OCI-LY3 (cell line): ENCODE results near the gene PDE4D.

Experiments
- EZH2phosphoT487 ChIP-seq: fragments of 200-600 bp; shearing (Covaris generic); IDR thresholded peaks from 2 replicates; pipeline ENCODE4 v1.6.1; 2018; ENCODE audit warnings: antibody characterized with exemption, mixed run types, low read depth
- TF ChIP-seq, protein P1 (sequence below): fragments of 200-600, 300-600 bp; sonication (generic); IDR thresholded peaks from 2 replicates; pipeline ENCODE4 v1.5.1; 2014; ENCODE audit warnings: antibody characterized with exemption, low read length, low read depth

DNA sequence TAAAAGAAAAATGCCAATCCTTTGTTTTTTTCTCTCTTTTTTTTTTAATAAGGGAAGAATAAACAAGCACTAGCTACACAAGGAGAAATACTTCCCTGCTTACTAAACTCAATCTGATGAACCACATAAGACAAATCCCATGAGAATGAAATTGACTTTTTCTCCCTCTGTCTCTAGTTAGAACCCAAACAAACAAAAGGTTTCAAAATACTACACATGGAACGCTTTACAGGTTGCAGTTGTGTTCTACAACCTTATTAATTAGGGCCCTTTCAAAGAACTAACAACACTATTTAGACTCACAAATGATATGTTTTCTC is 124.5 kb downstream of the PDE4D start:
- TF ChIP-seq, protein P1, sequence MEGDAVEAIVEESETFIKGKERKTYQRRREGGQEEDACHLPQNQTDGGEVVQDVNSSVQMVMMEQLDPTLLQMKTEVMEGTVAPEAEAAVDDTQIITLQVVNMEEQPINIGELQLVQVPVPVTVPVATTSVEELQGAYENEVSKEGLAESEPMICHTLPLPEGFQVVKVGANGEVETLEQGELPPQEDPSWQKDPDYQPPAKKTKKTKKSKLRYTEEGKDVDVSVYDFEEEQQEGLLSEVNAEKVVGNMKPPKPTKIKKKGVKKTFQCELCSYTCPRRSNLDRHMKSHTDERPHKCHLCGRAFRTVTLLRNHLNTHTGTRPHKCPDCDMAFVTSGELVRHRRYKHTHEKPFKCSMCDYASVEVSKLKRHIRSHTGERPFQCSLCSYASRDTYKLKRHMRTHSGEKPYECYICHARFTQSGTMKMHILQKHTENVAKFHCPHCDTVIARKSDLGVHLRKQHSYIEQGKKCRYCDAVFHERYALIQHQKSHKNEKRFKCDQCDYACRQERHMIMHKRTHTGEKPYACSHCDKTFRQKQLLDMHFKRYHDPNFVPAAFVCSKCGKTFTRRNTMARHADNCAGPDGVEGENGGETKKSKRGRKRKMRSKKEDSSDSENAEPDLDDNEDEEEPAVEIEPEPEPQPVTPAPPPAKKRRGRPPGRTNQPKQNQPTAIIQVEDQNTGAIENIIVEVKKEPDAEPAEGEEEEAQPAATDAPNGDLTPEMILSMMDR: no peak
- TF ChIP-seq EZH2phosphoT487: no peak
